GM10847 (cell line): ENCODE measurements around the gene PTPN7.

Experiments
- POLR2A ChIP-seq: IDR thresholded peaks from 2 replicates; pipeline ENCODE4 v1.6.1; 2011; ENCODE audit not compliant: insufficient read length; ENCODE audit errors: extremely low read depth

The PTPN7 gene

GRCh38 chr1:202163281-202164270 lies 3.2 kb upstream of the PTPN7 start:
- TF ChIP-seq POLR2A = no peak

GRCh38 chr1:202162418-202163280 lies 2.2 kb upstream of the PTPN7 start:
- no peak for TF ChIP-seq POLR2A

GRCh38 chr1:202162047-202162417 lies 1.6 kb upstream of the PTPN7 start:
- no peak for TF ChIP-seq POLR2A

- no peak for TF ChIP-seq POLR2A
Measured at GRCh38 chr1:202161151-202162046, 997 bp upstream of the PTPN7 start.

GRCh38 chr1:202159534-202160371 lies 649 bp downstream of the PTPN7 start:
- peak; percentile 44 for TF ChIP-seq POLR2A

GRCh38 chr1:202158810-202159533 lies 1.4 kb downstream of the PTPN7 start:
- no peak for TF ChIP-seq POLR2A

GRCh38 chr1:202157945-202158344 lies 2.5 kb downstream of the PTPN7 start:
- TF ChIP-seq POLR2A = no peak

GRCh38 chr1:202156590-202156989 lies 3.8 kb downstream of the PTPN7 start:
- TF ChIP-seq POLR2A = no peak

GRCh38 chr1:202155478-202156021 lies 4.9 kb downstream of the PTPN7 start:
- no peak for TF ChIP-seq POLR2A

- no peak for TF ChIP-seq POLR2A
Measured at GRCh38 chr1:202154766-202155477, 5.5 kb downstream of the PTPN7 start.

GRCh38 chr1:202154148-202154765 lies 6.1 kb downstream of the PTPN7 start:
- no peak for TF ChIP-seq POLR2A

- no peak for TF ChIP-seq POLR2A
Measured at GRCh38 chr1:202153284-202153683, 7.1 kb downstream of the PTPN7 start.
